T-helper 17 cell (primary cell): ENCODE measurements around the gene LILRA6. TPM values are rescaled to one million over a fixed set of nuclear protein-coding genes. Genes with fewer than 3 reads are reported as not detected.
"Not testable (repeated sequence)": the region's sequence is repeated elsewhere in the genome, so short reads cannot be mapped to it uniquely, and the experiment has no call there.

Source experiments
- ATAC-seq: fragments of 150-1000 bp; cut with Tn5 transposase; 2 replicates; pipeline ENCODE4 v1.10.0; 2021; ENCODE audit warnings: mild to moderate bottlenecking, moderate library complexity
- DNase-seq, 3 donors: peaks; one replicate each; pipeline versions ENCODE4 v3.0.0 to v3.0.0-alpha.2; 2020 to 2021
- H3K9me3 ChIP-seq: one replicate; pipeline ENCODE4 v1.7.0; 2013; ENCODE audit warnings: low read length, mild to moderate bottlenecking; ENCODE audit not compliant: control insufficient read depth, poor library complexity, severe bottlenecking
- H3K27ac Mint-ChIP-seq: one replicate; pipeline ENCODE4 v1.8.0; 2022; ENCODE audit warnings: mild to moderate bottlenecking, moderate library complexity, mixed read lengths
- H3K27me3 Mint-ChIP-seq: one replicate; pipeline ENCODE4 v1.8.0; 2022; ENCODE audit warnings: mixed read lengths
- H3K36me3 Mint-ChIP-seq: one replicate; pipeline ENCODE4 v1.8.0; 2022; ENCODE audit warnings: low read depth, mixed read lengths
- H3K4me1 Mint-ChIP-seq: one replicate; pipeline ENCODE4 v1.8.0; 2022; ENCODE audit warnings: mild to moderate bottlenecking, mixed read lengths
- H3K4me3 Mint-ChIP-seq: one replicate; pipeline ENCODE4 v1.8.0; 2022; ENCODE audit warnings: mild to moderate bottlenecking, moderate library complexity, mixed read lengths
- total RNA-seq, 4 donors: library from RNA in 2 of 4; stranded (reverse) in 2 of 4; gene quantifications; one replicate each; pipeline ENCODE4 v1.2.3 and lab custom pipeline; 2022 to 2026

Gene LILRA6
- total RNA-seq, 2 donors from 2014 or later = 0.91 to 2.4 TPM

GRCh38 chr19:54278056-54278455 is 35.5 kb upstream of the LILRA6 start:
- ATAC-seq, DNase-seq, H3K4me3 Mint-ChIP-seq, H3K36me3 Mint-ChIP-seq, H3K9me3 ChIP-seq, H3K4me1 Mint-ChIP-seq, H3K27ac Mint-ChIP-seq: not testable (repeated sequence)
- H3K27me3 Mint-ChIP-seq = peaks cover 75% of the 10 kb centered on the region

- not testable (repeated sequence) for H3K27ac Mint-ChIP-seq, ATAC-seq, H3K9me3 ChIP-seq, DNase-seq, H3K4me3 Mint-ChIP-seq, H3K36me3 Mint-ChIP-seq, H3K4me1 Mint-ChIP-seq
- peaks cover 71% of the 10 kb centered on the region for H3K27me3 Mint-ChIP-seq
Observed at GRCh38 chr19:54277111-54277615, 34.6 kb upstream of the LILRA6 start.

- no peak overlapping the region for H3K27ac Mint-ChIP-seq
- H3K4me3 Mint-ChIP-seq = no peak overlapping the region
- H3K36me3 Mint-ChIP-seq = peaks cover 3% of the 10 kb centered on the region
- ATAC-seq (no peak), DNase-seq (no peak)
- H3K9me3 ChIP-seq = no peaks in the 10 kb centered on the region
- peaks cover 3% of the 10 kb centered on the region for H3K4me1 Mint-ChIP-seq
- peaks cover 65% of the 10 kb centered on the region for H3K27me3 Mint-ChIP-seq
Observed at GRCh38 chr19:54275951-54276350, 33.4 kb upstream of the LILRA6 start.

DNA sequence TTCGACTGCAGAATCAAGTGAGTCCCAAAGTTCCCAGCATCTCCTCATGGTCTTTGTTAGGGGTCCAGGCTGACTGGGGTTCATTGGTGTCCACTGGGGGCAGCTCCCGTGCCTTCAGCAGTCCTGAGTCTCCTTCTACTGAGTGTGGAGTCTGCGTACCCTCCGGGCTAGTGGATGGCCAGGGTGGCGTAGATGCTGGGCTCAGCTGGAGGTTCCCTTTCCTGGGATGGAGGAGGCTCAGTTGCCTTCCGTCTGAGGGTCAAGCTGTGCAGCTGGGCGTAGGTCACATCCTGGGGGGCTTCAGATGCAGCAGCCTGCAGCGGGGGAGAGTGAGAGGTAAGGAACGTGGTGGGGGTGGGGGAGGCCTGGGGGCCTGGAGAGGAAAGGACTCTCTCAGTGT is 31.9 kb upstream of the LILRA6 start:
- not testable (repeated sequence) for ATAC-seq, DNase-seq, H3K36me3 Mint-ChIP-seq, H3K27ac Mint-ChIP-seq, H3K4me1 Mint-ChIP-seq, H3K9me3 ChIP-seq, H3K4me3 Mint-ChIP-seq
- peaks cover 57% of the 10 kb centered on the region for H3K27me3 Mint-ChIP-seq

DNA sequence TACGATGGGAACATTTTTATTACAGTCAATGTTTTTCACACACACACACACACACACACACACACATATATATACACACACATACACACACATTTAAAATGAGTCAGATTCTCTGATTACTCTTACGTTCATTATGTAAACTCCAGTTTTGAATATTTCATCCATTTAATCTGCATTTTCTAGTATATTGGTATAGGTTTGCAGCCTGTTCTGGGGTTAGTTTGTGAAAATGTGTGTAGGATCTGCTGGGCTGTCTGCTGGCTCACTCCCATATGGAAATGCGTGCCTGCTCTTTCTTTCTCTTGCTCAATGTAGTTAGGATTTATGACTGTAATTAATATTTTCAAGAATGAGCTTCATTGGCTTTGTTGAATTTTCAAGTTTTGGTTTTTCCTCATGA is 31.2 kb upstream of the LILRA6 start:
- peaks cover 3% of the 10 kb centered on the region for H3K36me3 Mint-ChIP-seq
- H3K9me3 ChIP-seq = no peaks in the 10 kb centered on the region
- no peak overlapping the region for H3K27ac Mint-ChIP-seq
- peaks cover 3% of the 10 kb centered on the region for H3K4me1 Mint-ChIP-seq
- no peak overlapping the region for H3K4me3 Mint-ChIP-seq
- no peak for ATAC-seq
- peaks cover 50% of the 10 kb centered on the region for H3K27me3 Mint-ChIP-seq
- no peak for DNase-seq

DNA sequence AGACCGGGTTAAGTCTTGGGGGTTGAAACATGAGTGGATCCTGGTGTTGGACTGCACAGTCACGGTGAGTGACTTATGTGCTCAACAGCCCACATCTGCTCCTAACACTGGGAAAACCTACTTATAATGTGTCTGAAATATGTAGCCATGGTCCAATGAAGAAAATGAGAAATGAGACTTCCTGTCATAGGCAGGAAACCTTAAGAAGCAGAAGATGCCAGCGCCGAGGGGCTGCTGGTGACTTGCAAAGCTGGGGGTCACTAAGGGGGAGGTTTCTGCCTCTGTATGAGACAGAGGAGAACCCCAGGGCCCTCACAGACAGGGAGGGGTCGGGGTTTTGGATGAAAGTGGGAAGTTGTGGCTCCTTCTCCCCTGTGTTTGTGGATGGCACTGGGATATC is 29.6 kb upstream of the LILRA6 start:
- H3K27me3 Mint-ChIP-seq = peaks cover 48% of the 10 kb centered on the region
- not testable (repeated sequence) for H3K4me1 Mint-ChIP-seq, ATAC-seq, H3K36me3 Mint-ChIP-seq, H3K4me3 Mint-ChIP-seq, H3K9me3 ChIP-seq, H3K27ac Mint-ChIP-seq, DNase-seq

DNA sequence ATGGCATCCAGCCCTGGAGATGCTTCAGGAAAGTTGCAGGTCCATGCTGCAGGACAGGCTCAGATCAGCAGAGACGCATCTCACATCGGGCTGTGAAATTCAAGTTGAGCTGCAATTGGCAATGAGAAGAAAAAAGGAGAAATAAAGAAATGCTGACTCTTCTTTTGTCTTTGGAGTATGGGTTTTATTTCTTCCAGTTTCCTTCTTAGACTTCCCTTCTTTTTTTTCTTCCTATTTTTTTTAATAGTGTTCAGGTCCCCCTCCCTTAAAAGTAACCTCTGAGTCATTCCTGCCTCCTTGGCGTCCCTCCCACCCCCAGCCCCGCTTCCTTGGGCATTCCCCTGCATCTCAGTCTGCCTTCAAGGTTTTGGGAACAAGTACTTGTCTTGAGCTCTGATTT is 29.0 kb upstream of the LILRA6 start:
- not testable (repeated sequence) for H3K36me3 Mint-ChIP-seq, H3K4me1 Mint-ChIP-seq, ATAC-seq, H3K9me3 ChIP-seq, DNase-seq, H3K4me3 Mint-ChIP-seq, H3K27ac Mint-ChIP-seq
- H3K27me3 Mint-ChIP-seq = peaks cover 48% of the 10 kb centered on the region

DNA sequence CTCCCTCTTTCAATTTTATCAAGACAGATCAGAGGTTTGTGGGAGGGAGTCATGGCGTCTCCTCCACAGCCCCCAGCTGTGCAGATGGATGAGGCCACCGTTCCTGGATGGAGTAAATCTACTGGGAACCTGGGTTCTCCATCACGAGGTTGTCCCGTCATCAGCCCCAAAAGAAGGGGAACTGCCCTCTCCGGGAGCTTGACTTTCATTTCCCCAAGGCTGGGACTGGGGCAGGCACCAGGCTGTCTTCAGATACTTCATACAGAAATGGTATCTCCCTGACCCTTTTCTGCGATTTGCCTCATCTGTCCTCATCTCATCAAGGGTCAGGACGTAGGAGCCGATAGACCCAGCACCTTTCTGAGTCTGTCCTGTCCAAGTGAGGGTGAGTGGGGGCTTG is 28.5 kb upstream of the LILRA6 start:
- H3K27ac Mint-ChIP-seq = no peak overlapping the region

DNA sequence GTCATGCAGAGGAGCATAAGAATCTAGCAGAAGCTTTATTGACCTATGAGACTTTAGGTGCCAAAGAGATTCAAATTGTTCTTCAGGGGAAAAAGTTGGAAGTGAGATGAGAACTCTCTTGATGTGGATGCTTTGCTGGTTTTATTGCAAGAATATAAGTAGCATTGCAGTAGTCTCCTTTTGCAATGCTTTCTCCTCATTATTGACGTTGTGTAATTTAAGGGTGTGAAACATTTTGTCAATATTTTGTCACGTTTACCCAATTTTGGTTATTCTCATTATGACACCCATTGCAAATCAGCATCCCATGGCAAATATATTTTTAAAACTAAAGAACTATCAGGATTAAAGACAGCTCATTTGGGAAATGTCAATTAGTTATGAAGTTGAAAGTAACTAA is 26.3 kb upstream of the LILRA6 start:
- no peaks in the 10 kb centered on the region for H3K9me3 ChIP-seq
- Mint-ChIP-seq H3K36me3 (no peaks in the 10 kb centered on the region), H3K4me1 (peaks cover 6% of the 10 kb centered on the region), H3K27ac (no peak overlapping the region), H3K27me3 (peaks cover 37% of the 10 kb centered on the region), H3K4me3 (no peak overlapping the region)
- ATAC-seq (no peak), DNase-seq (no peak)

More for the DNA sequence above, 28.5 kb upstream of the LILRA6 start:
- ATAC-seq = no peak
- peaks cover 3% of the 10 kb centered on the region for H3K36me3 Mint-ChIP-seq
- no peak overlapping the region for H3K4me3 Mint-ChIP-seq
- DNase-seq = no peak
- H3K9me3 ChIP-seq = no peaks in the 10 kb centered on the region
- peaks cover 3% of the 10 kb centered on the region for H3K4me1 Mint-ChIP-seq
- peaks cover 45% of the 10 kb centered on the region for H3K27me3 Mint-ChIP-seq

DNA sequence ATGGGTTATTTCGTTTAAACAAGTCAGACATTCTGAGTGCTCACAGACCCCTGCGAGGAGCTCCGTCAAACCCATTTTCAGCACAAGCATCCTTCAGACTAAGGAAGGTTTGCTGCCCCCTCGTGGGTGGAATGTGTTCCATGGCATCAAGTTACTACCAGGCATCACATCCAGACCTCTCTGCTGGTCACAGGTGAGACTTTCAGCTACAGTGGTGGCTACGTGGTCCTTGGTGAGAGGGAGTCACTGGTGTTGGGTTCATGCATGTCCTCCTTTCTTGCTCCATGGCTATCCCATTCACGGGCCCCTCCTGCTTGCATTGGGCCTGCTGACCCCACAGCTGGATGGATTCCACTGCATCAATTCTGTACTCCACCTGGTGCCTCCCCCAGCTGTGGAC is 23.5 kb upstream of the LILRA6 start:
- ATAC-seq (peak; percentile 77), DNase-seq (peak; percentile 20 to 70 (median 35))
- no peak overlapping the region for H3K27ac Mint-ChIP-seq
- H3K4me1 Mint-ChIP-seq = peaks cover 3% of the 10 kb centered on the region
- H3K4me3 Mint-ChIP-seq = no peak overlapping the region
- H3K9me3 ChIP-seq = no peaks in the 10 kb centered on the region
- no peaks in the 10 kb centered on the region for H3K36me3 Mint-ChIP-seq
- peaks cover 25% of the 10 kb centered on the region for H3K27me3 Mint-ChIP-seq

DNA sequence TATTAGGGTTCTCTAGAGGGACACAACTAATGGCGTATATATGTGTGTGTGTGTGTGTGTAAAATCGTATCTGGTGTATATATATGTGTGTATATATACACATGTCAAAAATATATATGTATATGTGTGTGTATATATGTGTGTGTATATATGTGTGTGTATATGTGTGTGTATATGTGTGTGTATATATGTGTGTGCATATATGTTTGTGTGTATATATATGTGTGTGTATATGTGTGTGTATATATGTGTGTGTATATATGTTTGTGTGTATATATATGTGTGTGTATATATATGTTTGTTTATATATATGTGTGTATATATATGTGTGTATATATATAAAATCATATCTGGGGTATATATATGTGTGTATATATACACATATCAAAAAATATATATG is 19.9 kb upstream of the LILRA6 start:
- peaks cover 18% of the 10 kb centered on the region for H3K27me3 Mint-ChIP-seq
- H3K36me3 Mint-ChIP-seq = no peaks in the 10 kb centered on the region
- H3K4me1 Mint-ChIP-seq = peaks cover 3% of the 10 kb centered on the region
- no peak overlapping the region for H3K27ac Mint-ChIP-seq
- ATAC-seq = no peak
- H3K9me3 ChIP-seq = no peaks in the 10 kb centered on the region
- H3K4me3 Mint-ChIP-seq = no peak overlapping the region
- DNase-seq = no peak

- H3K4me3 Mint-ChIP-seq = no peak overlapping the region
- no peaks in the 10 kb centered on the region for H3K9me3 ChIP-seq
- peaks cover 19% of the 10 kb centered on the region for H3K27me3 Mint-ChIP-seq
- no peak for DNase-seq
- H3K4me1 Mint-ChIP-seq = peaks cover 3% of the 10 kb centered on the region
- H3K27ac Mint-ChIP-seq = no peak overlapping the region
- H3K36me3 Mint-ChIP-seq = no peaks in the 10 kb centered on the region
- ATAC-seq = no peak
Observed at GRCh38 chr19:54262066-54262465, 19.5 kb upstream of the LILRA6 start.

GRCh38 chr19:54257116-54257480 is 14.5 kb upstream of the LILRA6 start, which contains the start of gene LILRB5:
TSS of gene LILRB5 (minus strand) at chr19:54257273. CDS start at chr19:54257193, 80 bp downstream.
- Mint-ChIP-seq H3K4me1 (no peaks in the 10 kb centered on the region), H3K27ac (no peak within 1 kb of the TSS)

GRCh38 chr19:54256250-54257115 is 13.9 kb upstream of the LILRA6 start:
- H3K27me3 Mint-ChIP-seq = peaks cover 18% of the 10 kb centered on the region
- H3K4me3 Mint-ChIP-seq = no peak overlapping the region
- H3K36me3 Mint-ChIP-seq = peaks cover 3% of the 10 kb centered on the region
- H3K27ac Mint-ChIP-seq = no peak overlapping the region
- no peaks in the 10 kb centered on the region for H3K4me1 Mint-ChIP-seq
- no peaks in the 10 kb centered on the region for H3K9me3 ChIP-seq
- no peak for ATAC-seq
- DNase-seq = no peak

More at GRCh38 chr19:54257116-54257480, 14.5 kb upstream of the LILRA6 start, which contains the start of gene LILRB5:
- Mint-ChIP-seq H3K4me3 (no peak within 1 kb of the TSS), H3K36me3 (peaks cover 3% of the 10 kb centered on the region), H3K27me3 (peaks cover 23% of the 10 kb centered on the region)
- DNase-seq = no peak
- no peaks in the 10 kb centered on the region for H3K9me3 ChIP-seq
- ATAC-seq = no peak
